HepG2 (cell line): ENCODE results near the gene SNX18. TPM values are rescaled to one million over a fixed set of nuclear protein-coding genes. Genes with fewer than 3 reads are reported as not detected.
A peak's percentile ranks its signal among the peaks of the same experiment; 100 is the strongest.

Experiments used
- AFF4 ChIP-seq: sonication (generic); formaldehyde crosslinking; IDR thresholded peaks from 2 replicates; pipeline ENCODE4 v1.4.0; 2020; ENCODE audit warnings: missing genetic modification reagents
- ARHGAP35 ChIP-seq: sonication (generic); formaldehyde crosslinking; IDR thresholded peaks from 2 replicates; pipeline ENCODE4 v1.9.0; 2022; ENCODE audit warnings: mild to moderate bottlenecking, inconsistent platforms, moderate library complexity, missing genetic modification reagents, borderline replicate concordance
- FOSL2 ChIP-seq: sonication (generic); formaldehyde crosslinking; IDR thresholded peaks from 2 replicates; pipeline ENCODE4 v1.4.0; 2020; ENCODE audit warnings: missing genetic modification reagents
- GMEB1 ChIP-seq: sonication (generic); formaldehyde crosslinking; IDR thresholded peaks from 2 replicates; pipeline ENCODE4 v1.5.1; 2020; ENCODE audit warnings: missing genetic modification reagents, mild to moderate bottlenecking, borderline replicate concordance
- KDM1A ChIP-seq: IDR thresholded peaks from 2 replicates; pipeline ENCODE4 v1.6.1; 2016; ENCODE audit warnings: missing compliant biosample characterization
- KDM2A ChIP-seq: sonication (generic); formaldehyde crosslinking; IDR thresholded peaks from 2 replicates; pipeline ENCODE4 v1.4.0; 2020; ENCODE audit warnings: low read depth, missing genetic modification reagents, borderline replicate concordance
- SAP130 ChIP-seq: IDR thresholded peaks from 2 replicates; pipeline ENCODE4 v1.6.1; 2016; ENCODE audit warnings: low read depth
- SIX4 ChIP-seq: sonication (generic); formaldehyde crosslinking; IDR thresholded peaks from 2 replicates; pipeline ENCODE4 v1.4.0; 2020; ENCODE audit warnings: missing genetic modification reagents
- SOX6 ChIP-seq, 2 experiments: fragments of 450-650 bp in 1 of 2; sonication (generic) in 1 of 2; formaldehyde crosslinking in 1 of 2; IDR thresholded peaks; 2 replicates each; pipeline versions ENCODE4 v1.4.0 to v1.6.1; 2017 to 2020; ENCODE audit warnings: antibody characterized with exemption in 1 of 2, mild to moderate bottlenecking in 1 of 2, missing genetic modification reagents in 1 of 2
- USF2 ChIP-seq, 2 experiments: sonication (generic) in 1 of 2; formaldehyde crosslinking in 1 of 2; IDR thresholded peaks; 2 replicates each; pipeline versions ENCODE4 v1.5.1 to v1.6.1; 2011 to 2020; ENCODE audit warnings: borderline replicate concordance in 1 of 2, low read depth in 1 of 2, low read length in 1 of 2, mild to moderate bottlenecking in 1 of 2, missing genetic modification reagents in 1 of 2, moderate library complexity in 1 of 2
- XBP1 ChIP-seq: sonication (generic); formaldehyde crosslinking; IDR thresholded peaks from 2 replicates; pipeline ENCODE4 v1.5.0; 2020; ENCODE audit warnings: missing genetic modification reagents
- ZNF335 ChIP-seq: sonication (generic); formaldehyde crosslinking; IDR thresholded peaks from 2 replicates; pipeline ENCODE4 v1.4.0; 2020; ENCODE audit warnings: missing genetic modification reagents
- ZNF337 ChIP-seq: sonication (generic); formaldehyde crosslinking; IDR thresholded peaks from 2 replicates; pipeline ENCODE4 v1.5.1; 2020; ENCODE audit warnings: missing genetic modification reagents, low read depth, mild to moderate bottlenecking, borderline replicate concordance
- ZNF343 ChIP-seq: sonication (generic); formaldehyde crosslinking; IDR thresholded peaks from 2 replicates; pipeline ENCODE4 v1.4.0; 2020; ENCODE audit warnings: mild to moderate bottlenecking, missing genetic modification reagents
- ZNF766 ChIP-seq: sonication (generic); formaldehyde crosslinking; IDR thresholded peaks from 2 replicates; pipeline ENCODE4 v1.5.0; 2020; ENCODE audit warnings: missing genetic modification reagents, borderline replicate concordance
- polyA plus RNA-seq, 8 experiments: library from polyadenylated mRNA; depleted of rRNA in 3 of 8; stranded (reverse) in 7 of 8; unstranded in 1 of 8; fragments of >200 nt; fragmentation: Illumina TruSeq in 4 of 8; extraction: Trizol in 4 of 8; gene quantifications; 2 replicates each; pipeline versions ENCODE4 v1.2.1 to v1.2.3, GENCODE V29; 2011 to 2016; ENCODE audit warnings: low read depth in 4 of 8, missing spikeins in 1 of 8, mixed read lengths in 1 of 8; ENCODE audit not compliant: insufficient read depth in 1 of 8
- total RNA-seq, 5 experiments: library from RNA; depleted of rRNA; stranded (reverse); fragments of >200 nt; fragmentation: Illumina TruSeq; extraction: Trizol; gene quantifications; 2 replicates each; pipeline ENCODE4 v1.2.3, GENCODE V29; 2016; ENCODE audit warnings: low read depth in 1 of 5
- TF ChIP-seq, protein P1 (sequence below): sonication (generic); formaldehyde crosslinking; IDR thresholded peaks from 2 replicates; pipeline ENCODE4 v1.5.0; 2020; ENCODE audit warnings: missing genetic modification reagents, mild to moderate bottlenecking, borderline replicate concordance
- TF ChIP-seq, protein P2 (sequence below): sonication (generic); formaldehyde crosslinking; IDR thresholded peaks from 2 replicates; pipeline ENCODE4 v1.9.0; 2022; ENCODE audit warnings: missing genetic modification reagents, mild to moderate bottlenecking, borderline replicate concordance

The SNX18 gene
- total and polyA plus RNA-seq, 2 of the 13 experiments (the other 11 are each of a cell fraction or from before 2014, with no cell fraction given): 2.3 to 6.2 TPM

DNA sequence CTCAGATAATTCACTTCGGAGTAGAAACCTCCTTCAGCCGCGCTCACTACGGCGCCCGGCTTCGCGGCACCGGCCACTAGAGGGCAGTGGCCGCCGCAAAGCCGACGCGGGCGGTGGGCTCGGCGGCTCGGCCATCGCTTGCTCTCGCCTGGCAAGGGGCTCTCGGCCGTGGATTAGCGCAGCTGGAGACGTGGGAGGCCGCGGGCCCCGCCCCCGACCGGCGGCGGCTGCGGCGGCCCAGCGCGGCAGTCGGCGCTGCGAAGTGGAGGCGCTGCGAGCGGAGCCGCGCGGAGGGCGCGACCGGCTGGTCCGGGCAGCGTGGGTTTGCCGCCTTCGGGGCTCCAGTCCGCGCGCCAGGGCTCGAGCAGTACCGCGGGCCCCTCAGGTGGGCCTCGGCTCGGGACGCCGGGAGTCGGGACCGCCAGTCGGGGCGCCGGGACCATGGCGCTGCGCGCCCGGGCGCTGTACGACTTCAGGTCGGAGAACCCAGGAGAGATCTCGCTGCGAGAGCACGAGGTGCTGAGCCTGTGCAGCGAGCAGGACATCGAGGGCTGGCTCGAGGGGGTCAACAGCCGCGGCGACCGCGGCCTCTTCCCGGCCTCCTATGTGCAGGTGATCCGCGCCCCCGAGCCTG is at the start of gene SNX18 (continued):
- TF ChIP-seq AFF4 (CRISPR knock-in tag): no peak
- TF ChIP-seq FOSL2 (CRISPR knock-in tag): peak; percentile 28; the same call in 1 of the 2 replicates
- no peak for TF ChIP-seq XBP1 (CRISPR knock-in tag)
- TF ChIP-seq, protein P1, sequence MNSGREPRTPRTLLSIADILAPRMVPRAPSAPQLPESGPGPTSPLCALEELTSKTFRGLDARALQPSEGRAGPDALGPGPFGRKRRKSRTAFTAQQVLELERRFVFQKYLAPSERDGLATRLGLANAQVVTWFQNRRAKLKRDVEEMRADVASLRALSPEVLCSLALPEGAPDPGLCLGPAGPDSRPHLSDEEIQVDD (CRISPR knock-in tag): 0 out of 2 replicates have a peak, but pooled peaks have one; percentile 10
- TF ChIP-seq ZNF337 (CRISPR knock-in tag): no peak
- TF ChIP-seq, protein P2, sequence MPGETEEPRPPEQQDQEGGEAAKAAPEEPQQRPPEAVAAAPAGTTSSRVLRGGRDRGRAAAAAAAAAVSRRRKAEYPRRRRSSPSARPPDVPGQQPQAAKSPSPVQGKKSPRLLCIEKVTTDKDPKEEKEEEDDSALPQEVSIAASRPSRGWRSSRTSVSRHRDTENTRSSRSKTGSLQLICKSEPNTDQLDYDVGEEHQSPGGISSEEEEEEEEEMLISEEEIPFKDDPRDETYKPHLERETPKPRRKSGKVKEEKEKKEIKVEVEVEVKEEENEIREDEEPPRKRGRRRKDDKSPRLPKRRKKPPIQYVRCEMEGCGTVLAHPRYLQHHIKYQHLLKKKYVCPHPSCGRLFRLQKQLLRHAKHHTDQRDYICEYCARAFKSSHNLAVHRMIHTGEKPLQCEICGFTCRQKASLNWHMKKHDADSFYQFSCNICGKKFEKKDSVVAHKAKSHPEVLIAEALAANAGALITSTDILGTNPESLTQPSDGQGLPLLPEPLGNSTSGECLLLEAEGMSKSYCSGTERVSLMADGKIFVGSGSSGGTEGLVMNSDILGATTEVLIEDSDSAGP (CRISPR knock-in tag): peak; percentile 66; the same call in 1 of the 2 replicates
- no peak for TF ChIP-seq ARHGAP35
- no peak for TF ChIP-seq SOX6 (IDR thresholded peaks at IDR 0.05)
- TF ChIP-seq SOX6 (CRISPR knock-in tag; IDR thresholded peaks at IDR 0.05): 0 out of 2 replicates have a peak, but pooled peaks have one; percentile 14
- no peak for TF ChIP-seq ZNF335
- TF ChIP-seq SIX4 (CRISPR knock-in tag): 0 out of 2 replicates have a peak, but pooled peaks have one; percentile 28
- peak; percentile 16; the same call in 1 of the 2 replicates for TF ChIP-seq ZNF343 (CRISPR knock-in tag)
- TF ChIP-seq GMEB1 (CRISPR knock-in tag): peak; percentile 80
- TF ChIP-seq KDM1A (CRISPR knock-in tag): no peak
- TF ChIP-seq SAP130: peak; percentile 60
- TF ChIP-seq ZNF766 (CRISPR knock-in tag): 0 out of 2 replicates have a peak, but pooled peaks have one; percentile 62
- peak; percentile 92 for TF ChIP-seq KDM2A (CRISPR knock-in tag)
- no peak for TF ChIP-seq USF2 (IDR thresholded peaks at IDR 0.05; ENCODE audit: low read depth, low read length)
- TF ChIP-seq USF2 (CRISPR knock-in tag; IDR thresholded peaks at IDR 0.05; ENCODE audit: borderline replicate concordance): no peak
